WTC11 (cell line): ENCODE measurements around the gene FAM13A. TPM values are rescaled to one million over a fixed set of nuclear protein-coding genes. Genes with fewer than 3 reads are reported as not detected.

Experiments
- ATAC-seq: fragments of 200-7000 bp; cut with Tn5 transposase; 2 replicates; pipeline ENCODE4 v1.10.0; 2021; ENCODE audit warnings: mild to moderate bottlenecking, moderate library complexity
- CTCF ChIA-PET: fragments of 300-600 bp; sonication (Branson Sonifier 250); formaldehyde crosslinking; loops from one replicate; lab custom pipeline; 2021; ENCODE audit warnings: antibody characterized with exemption; lab: Charles Lee
- POLR2A ChIA-PET: fragments of 350-600 bp; sonication (Branson Sonifier 250); formaldehyde crosslinking; loops from one replicate; lab custom pipeline; 2021; ENCODE audit warnings: antibody characterized with exemption; lab: Charles Lee
- DNase-seq: peaks from one replicate; pipeline ENCODE4 v3.0.0; 2021; ENCODE audit warnings: low spot score
- H3K27ac Mint-ChIP-seq: 2 replicates; pipeline ENCODE4 v1.8.0; 2021; ENCODE audit warnings: mixed read lengths
- H3K27me3 Mint-ChIP-seq: 2 replicates; pipeline ENCODE4 v1.8.0; 2021; ENCODE audit warnings: low read depth, mild to moderate bottlenecking, moderate library complexity, mixed read lengths
- H3K36me3 Mint-ChIP-seq: 2 replicates; pipeline ENCODE4 v1.8.0; 2021; ENCODE audit warnings: mixed read lengths
- H3K4me1 Mint-ChIP-seq: 2 replicates; pipeline ENCODE4 v1.8.0; 2022; ENCODE audit warnings: mixed read lengths
- H3K4me3 Mint-ChIP-seq: 2 replicates; pipeline ENCODE4 v1.8.0; 2021; ENCODE audit warnings: mild to moderate bottlenecking, moderate library complexity, mixed read lengths
- H3K9me3 Mint-ChIP-seq: 2 replicates; pipeline ENCODE4 v1.8.0; 2021; ENCODE audit warnings: mixed read lengths
- GABPB1 ChIP-seq: sonication (generic); formaldehyde crosslinking; IDR thresholded peaks from 2 replicates; pipeline ENCODE4 v1.8.1; 2023; ENCODE audit warnings: mild to moderate bottlenecking, missing genetic modification reagents
- NR3C1 ChIP-seq: sonication (generic); formaldehyde crosslinking; conservative IDR thresholded peaks from 2 replicates; pipeline ENCODE4 v1.8.1; 2023; ENCODE audit warnings: low read depth, mild to moderate bottlenecking, missing genetic modification reagents
- RORB ChIP-seq: fragments of 250-450 bp; sonication (Bioruptor Pico); IDR thresholded peaks from 2 replicates; pipeline ENCODE4 v1.9.0; 2021; ENCODE audit warnings: mild to moderate bottlenecking
- TEAD1 ChIP-seq: sonication (generic); formaldehyde crosslinking; IDR thresholded peaks from 2 replicates; pipeline ENCODE4 v1.8.0; 2022; ENCODE audit warnings: mild to moderate bottlenecking, missing genetic modification reagents
- ZNF121 ChIP-seq: sonication (generic); formaldehyde crosslinking; IDR thresholded peaks from 2 replicates; pipeline ENCODE4 v1.8.0; 2023; ENCODE audit warnings: missing genetic modification reagents
- ZNF138 ChIP-seq: sonication (generic); formaldehyde crosslinking; conservative IDR thresholded peaks from 2 replicates; pipeline ENCODE4 v1.8.1; 2022; ENCODE audit warnings: mild to moderate bottlenecking, moderate library complexity, missing genetic modification reagents
- ZNF396 ChIP-seq: fragments of 250-450 bp; sonication (Bioruptor Pico); IDR thresholded peaks from 2 replicates; pipeline ENCODE4 v1.8.0; 2021; ENCODE audit warnings: mild to moderate bottlenecking, moderate library complexity, borderline replicate concordance
- total RNA-seq: library from RNA; stranded (reverse); gene quantifications from 3 replicates; pipeline ENCODE4 v1.2.3, GENCODE V29; 2021
- TF ChIP-seq, protein P1 (sequence below): sonication (generic); formaldehyde crosslinking; IDR thresholded peaks from 2 replicates; pipeline ENCODE4 v1.8.1; 2022; ENCODE audit warnings: mild to moderate bottlenecking, missing genetic modification reagents, moderate library complexity, borderline replicate concordance
- TF ChIP-seq, protein P2 (sequence below): sonication (generic); formaldehyde crosslinking; IDR thresholded peaks from 2 replicates; pipeline ENCODE4 v1.8.0; 2023; ENCODE audit warnings: mild to moderate bottlenecking, missing genetic modification reagents
- TF ChIP-seq, protein P3 (sequence below): sonication (generic); formaldehyde crosslinking; IDR thresholded peaks from 2 replicates; pipeline ENCODE4 v1.8.1; 2022; ENCODE audit warnings: low read depth, mild to moderate bottlenecking, moderate library complexity, missing genetic modification reagents, borderline replicate concordance
- TF ChIP-seq, protein P4 (sequence below): fragments of 250-450 bp; sonication (Bioruptor Pico); IDR thresholded peaks from 2 replicates; pipeline ENCODE4 v1.9.0; 2021; ENCODE audit warnings: mild to moderate bottlenecking
- TF ChIP-seq, protein P5 (sequence below): fragments of 250-450 bp; sonication (Bioruptor Pico); IDR thresholded peaks from 2 replicates; pipeline ENCODE4 v1.8.0; 2021; ENCODE audit warnings: mild to moderate bottlenecking
- TF ChIP-seq, protein P6 (sequence below): fragments of 250-450 bp; sonication (Bioruptor Pico); conservative IDR thresholded peaks from 2 replicates; pipeline ENCODE4 v1.9.0; 2021; ENCODE audit warnings: mild to moderate bottlenecking
- TF ChIP-seq, protein P7 (sequence below): fragments of 250-450 bp; sonication (Bioruptor Pico); IDR thresholded peaks from 2 replicates; pipeline ENCODE4 v1.9.0; 2021; ENCODE audit warnings: mild to moderate bottlenecking
- TF ChIP-seq, protein P8 (sequence below): sonication (generic); formaldehyde crosslinking; IDR thresholded peaks from 2 replicates; pipeline ENCODE4 v1.8.0; 2022; ENCODE audit warnings: missing genetic modification reagents

FAM13A gene
- total RNA-seq, 1 experiment from 2014 or later: 14.6 TPM

DNA sequence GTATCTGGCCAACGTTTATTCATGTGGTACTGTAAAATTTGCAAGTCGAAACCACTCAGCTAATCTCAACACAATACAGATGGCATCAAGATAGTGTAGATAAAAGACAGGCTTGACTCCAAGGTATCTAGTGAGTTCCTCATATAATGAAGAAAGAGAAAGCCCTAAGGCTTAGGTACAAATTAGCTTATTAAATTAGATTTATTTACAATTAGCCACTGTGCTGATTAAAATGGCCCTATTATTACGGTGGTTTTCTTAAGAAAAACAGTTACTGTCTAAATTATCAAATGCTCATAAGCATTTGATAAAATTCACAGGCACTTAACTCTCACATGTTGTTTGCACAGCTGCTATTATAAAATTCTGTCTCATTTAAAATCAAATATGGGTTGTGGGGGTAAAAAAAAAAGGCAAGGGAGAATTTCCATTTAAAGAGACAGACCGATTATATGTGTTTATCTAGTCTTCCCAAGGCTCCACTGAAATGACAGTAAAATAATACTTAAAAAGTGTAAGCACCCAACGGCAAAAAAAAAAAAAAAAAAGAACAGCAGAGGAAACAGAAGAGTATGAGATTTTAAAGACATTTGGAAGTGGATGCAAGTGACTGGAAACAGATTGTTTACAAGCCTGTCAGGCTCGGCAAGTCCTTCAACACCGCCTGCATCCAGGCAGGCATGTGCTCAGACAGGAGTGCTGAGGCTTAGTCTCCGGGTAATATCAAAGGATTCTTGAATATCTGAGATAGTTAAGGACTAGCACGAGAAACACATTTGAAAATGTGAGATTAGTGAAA, 55.1 kb downstream of the FAM13A start (continued):
- TF ChIP-seq, protein P1, sequence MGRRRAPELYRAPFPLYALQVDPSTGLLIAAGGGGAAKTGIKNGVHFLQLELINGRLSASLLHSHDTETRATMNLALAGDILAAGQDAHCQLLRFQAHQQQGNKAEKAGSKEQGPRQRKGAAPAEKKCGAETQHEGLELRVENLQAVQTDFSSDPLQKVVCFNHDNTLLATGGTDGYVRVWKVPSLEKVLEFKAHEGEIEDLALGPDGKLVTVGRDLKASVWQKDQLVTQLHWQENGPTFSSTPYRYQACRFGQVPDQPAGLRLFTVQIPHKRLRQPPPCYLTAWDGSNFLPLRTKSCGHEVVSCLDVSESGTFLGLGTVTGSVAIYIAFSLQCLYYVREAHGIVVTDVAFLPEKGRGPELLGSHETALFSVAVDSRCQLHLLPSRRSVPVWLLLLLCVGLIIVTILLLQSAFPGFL (CRISPR knock-in tag): no peak
- no peak for TF ChIP-seq TEAD1 (CRISPR knock-in tag)
- TF ChIP-seq NR3C1 (CRISPR knock-in tag): no peak
- TF ChIP-seq GABPB1: no peak

DNA sequence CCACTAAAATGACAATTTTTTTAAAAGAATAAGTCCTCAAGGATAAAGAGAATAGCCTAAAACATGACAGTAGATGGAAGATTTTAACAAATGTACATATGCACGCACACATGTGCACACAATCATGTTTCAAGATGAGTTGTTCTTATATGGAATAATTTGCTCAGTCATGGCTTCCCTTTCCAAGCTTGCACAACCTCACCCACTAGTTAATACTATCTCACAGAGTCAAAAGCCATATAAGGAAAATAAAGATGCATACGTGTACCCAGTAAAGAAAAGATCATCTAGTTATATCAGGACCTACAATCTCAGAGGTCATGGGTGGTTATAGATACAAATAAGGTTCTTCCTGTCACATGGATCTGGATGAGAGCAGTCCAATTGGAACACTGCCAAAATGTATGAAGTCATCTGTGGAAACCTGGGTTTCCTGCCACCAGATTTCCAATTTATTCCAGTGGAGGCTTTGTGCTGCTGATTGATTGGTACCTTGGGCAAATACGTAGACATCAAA, 56.1 kb downstream of the FAM13A start:
- H3K4me3 Mint-ChIP-seq: no peak overlapping the region
- TF ChIP-seq, protein P2, sequence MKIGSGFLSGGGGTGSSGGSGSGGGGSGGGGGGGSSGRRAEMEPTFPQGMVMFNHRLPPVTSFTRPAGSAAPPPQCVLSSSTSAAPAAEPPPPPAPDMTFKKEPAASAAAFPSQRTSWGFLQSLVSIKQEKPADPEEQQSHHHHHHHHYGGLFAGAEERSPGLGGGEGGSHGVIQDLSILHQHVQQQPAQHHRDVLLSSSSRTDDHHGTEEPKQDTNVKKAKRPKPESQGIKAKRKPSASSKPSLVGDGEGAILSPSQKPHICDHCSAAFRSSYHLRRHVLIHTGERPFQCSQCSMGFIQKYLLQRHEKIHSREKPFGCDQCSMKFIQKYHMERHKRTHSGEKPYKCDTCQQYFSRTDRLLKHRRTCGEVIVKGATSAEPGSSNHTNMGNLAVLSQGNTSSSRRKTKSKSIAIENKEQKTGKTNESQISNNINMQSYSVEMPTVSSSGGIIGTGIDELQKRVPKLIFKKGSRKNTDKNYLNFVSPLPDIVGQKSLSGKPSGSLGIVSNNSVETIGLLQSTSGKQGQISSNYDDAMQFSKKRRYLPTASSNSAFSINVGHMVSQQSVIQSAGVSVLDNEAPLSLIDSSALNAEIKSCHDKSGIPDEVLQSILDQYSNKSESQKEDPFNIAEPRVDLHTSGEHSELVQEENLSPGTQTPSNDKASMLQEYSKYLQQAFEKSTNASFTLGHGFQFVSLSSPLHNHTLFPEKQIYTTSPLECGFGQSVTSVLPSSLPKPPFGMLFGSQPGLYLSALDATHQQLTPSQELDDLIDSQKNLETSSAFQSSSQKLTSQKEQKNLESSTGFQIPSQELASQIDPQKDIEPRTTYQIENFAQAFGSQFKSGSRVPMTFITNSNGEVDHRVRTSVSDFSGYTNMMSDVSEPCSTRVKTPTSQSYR (CRISPR knock-in tag): no peak
- TF ChIP-seq RORB (CRISPR knock-in tag) (no peak), ZNF121 (CRISPR knock-in tag) (no peak)
- TF ChIP-seq, protein P3, sequence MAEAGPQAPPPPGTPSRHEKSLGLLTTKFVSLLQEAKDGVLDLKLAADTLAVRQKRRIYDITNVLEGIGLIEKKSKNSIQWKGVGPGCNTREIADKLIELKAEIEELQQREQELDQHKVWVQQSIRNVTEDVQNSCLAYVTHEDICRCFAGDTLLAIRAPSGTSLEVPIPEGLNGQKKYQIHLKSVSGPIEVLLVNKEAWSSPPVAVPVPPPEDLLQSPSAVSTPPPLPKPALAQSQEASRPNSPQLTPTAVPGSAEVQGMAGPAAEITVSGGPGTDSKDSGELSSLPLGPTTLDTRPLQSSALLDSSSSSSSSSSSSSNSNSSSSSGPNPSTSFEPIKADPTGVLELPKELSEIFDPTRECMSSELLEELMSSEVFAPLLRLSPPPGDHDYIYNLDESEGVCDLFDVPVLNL: no peak
- TF ChIP-seq, protein P4, sequence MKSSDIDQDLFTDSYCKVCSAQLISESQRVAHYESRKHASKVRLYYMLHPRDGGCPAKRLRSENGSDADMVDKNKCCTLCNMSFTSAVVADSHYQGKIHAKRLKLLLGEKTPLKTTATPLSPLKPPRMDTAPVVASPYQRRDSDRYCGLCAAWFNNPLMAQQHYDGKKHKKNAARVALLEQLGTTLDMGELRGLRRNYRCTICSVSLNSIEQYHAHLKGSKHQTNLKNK (CRISPR knock-in tag): no peak
- ChIA-PET CTCF (no interaction called here), POLR2A (no interaction called here)
- H3K27me3 Mint-ChIP-seq: no peaks in the 10 kb centered on the region
- H3K4me1 Mint-ChIP-seq: peaks cover 8% of the 10 kb centered on the region
- peaks cover 13% of the 10 kb centered on the region for H3K36me3 Mint-ChIP-seq
- ATAC-seq: no peak
- H3K9me3 Mint-ChIP-seq: peaks cover 11% of the 10 kb centered on the region
- no peak for DNase-seq
- no peak overlapping the region for H3K27ac Mint-ChIP-seq

DNA sequence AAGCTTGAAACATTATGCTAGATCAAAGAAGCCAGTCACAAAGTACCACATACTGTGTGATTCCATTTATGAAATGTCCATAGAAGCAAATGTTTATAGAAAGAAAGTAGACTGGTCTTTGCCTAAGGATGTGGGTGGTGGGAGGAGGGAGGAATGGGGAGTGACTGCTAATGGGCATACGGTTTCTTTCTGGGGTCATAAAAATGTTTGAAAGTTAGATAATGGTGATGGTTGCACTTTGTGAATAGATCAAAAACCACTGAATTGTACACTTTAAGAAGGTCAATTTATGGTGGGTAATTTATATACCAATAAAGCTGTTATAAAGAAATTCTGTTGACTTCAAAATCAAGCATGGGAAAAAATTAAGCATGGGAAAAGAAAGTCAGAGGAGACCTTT, 56.6 kb downstream of the FAM13A start:
- H3K36me3 Mint-ChIP-seq: peaks cover 7% of the 10 kb centered on the region
- ChIA-PET CTCF (no interaction called here), POLR2A (no interaction called here)
- H3K27ac Mint-ChIP-seq: no peak overlapping the region
- H3K27me3 Mint-ChIP-seq: no peaks in the 10 kb centered on the region
- H3K9me3 Mint-ChIP-seq: peaks cover 6% of the 10 kb centered on the region
- peaks cover 8% of the 10 kb centered on the region for H3K4me1 Mint-ChIP-seq
- H3K4me3 Mint-ChIP-seq: no peak overlapping the region
- ATAC-seq (no peak), DNase-seq (no peak)
- TF ChIP-seq, protein P5, sequence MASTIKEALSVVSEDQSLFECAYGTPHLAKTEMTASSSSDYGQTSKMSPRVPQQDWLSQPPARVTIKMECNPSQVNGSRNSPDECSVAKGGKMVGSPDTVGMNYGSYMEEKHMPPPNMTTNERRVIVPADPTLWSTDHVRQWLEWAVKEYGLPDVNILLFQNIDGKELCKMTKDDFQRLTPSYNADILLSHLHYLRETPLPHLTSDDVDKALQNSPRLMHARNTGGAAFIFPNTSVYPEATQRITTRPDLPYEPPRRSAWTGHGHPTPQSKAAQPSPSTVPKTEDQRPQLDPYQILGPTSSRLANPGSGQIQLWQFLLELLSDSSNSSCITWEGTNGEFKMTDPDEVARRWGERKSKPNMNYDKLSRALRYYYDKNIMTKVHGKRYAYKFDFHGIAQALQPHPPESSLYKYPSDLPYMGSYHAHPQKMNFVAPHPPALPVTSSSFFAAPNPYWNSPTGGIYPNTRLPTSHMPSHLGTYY (CRISPR knock-in tag): no peak
- TF ChIP-seq, protein P6, sequence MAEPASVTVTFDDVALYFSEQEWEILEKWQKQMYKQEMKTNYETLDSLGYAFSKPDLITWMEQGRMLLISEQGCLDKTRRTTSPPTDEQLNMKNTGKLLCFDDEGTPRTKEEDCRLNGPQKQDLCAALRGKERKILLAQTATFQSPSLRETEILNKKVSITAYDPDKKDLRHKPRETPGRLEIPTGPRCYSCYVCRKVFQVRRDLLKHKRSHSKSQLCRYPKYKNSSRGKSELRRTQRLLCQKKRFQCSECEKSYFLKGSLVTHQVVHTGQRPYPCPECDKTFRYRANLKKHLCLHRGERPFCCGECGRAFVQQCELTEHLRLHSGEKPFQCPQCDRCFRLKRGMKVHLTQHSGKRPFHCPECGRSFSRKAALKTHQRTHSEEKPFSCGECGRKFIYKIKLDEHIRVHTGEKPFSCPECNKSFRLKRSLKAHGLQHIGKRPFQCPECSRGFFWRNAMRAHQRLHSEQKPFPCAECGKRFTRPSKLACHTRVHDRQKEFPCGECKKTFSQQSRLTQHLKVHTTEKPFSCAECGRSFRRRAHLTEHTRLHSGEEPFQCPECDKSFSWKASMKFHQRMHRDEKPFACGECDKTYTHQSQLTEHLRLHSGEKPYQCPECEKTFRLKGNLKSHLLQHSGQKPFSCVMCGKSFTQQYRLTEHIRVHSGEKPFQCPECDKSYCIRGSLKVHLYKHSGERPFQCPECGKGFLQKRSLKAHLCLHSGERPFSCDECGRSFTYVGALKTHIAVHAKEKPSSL: no peak
- TF ChIP-seq ZNF138 (CRISPR knock-in tag) (no peak), ZNF396 (CRISPR knock-in tag) (no peak)
- TF ChIP-seq, protein P7, sequence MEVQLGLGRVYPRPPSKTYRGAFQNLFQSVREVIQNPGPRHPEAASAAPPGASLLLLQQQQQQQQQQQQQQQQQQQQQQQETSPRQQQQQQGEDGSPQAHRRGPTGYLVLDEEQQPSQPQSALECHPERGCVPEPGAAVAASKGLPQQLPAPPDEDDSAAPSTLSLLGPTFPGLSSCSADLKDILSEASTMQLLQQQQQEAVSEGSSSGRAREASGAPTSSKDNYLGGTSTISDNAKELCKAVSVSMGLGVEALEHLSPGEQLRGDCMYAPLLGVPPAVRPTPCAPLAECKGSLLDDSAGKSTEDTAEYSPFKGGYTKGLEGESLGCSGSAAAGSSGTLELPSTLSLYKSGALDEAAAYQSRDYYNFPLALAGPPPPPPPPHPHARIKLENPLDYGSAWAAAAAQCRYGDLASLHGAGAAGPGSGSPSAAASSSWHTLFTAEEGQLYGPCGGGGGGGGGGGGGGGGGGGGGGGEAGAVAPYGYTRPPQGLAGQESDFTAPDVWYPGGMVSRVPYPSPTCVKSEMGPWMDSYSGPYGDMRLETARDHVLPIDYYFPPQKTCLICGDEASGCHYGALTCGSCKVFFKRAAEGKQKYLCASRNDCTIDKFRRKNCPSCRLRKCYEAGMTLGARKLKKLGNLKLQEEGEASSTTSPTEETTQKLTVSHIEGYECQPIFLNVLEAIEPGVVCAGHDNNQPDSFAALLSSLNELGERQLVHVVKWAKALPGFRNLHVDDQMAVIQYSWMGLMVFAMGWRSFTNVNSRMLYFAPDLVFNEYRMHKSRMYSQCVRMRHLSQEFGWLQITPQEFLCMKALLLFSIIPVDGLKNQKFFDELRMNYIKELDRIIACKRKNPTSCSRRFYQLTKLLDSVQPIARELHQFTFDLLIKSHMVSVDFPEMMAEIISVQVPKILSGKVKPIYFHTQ: no peak
- TF ChIP-seq, protein P8, sequence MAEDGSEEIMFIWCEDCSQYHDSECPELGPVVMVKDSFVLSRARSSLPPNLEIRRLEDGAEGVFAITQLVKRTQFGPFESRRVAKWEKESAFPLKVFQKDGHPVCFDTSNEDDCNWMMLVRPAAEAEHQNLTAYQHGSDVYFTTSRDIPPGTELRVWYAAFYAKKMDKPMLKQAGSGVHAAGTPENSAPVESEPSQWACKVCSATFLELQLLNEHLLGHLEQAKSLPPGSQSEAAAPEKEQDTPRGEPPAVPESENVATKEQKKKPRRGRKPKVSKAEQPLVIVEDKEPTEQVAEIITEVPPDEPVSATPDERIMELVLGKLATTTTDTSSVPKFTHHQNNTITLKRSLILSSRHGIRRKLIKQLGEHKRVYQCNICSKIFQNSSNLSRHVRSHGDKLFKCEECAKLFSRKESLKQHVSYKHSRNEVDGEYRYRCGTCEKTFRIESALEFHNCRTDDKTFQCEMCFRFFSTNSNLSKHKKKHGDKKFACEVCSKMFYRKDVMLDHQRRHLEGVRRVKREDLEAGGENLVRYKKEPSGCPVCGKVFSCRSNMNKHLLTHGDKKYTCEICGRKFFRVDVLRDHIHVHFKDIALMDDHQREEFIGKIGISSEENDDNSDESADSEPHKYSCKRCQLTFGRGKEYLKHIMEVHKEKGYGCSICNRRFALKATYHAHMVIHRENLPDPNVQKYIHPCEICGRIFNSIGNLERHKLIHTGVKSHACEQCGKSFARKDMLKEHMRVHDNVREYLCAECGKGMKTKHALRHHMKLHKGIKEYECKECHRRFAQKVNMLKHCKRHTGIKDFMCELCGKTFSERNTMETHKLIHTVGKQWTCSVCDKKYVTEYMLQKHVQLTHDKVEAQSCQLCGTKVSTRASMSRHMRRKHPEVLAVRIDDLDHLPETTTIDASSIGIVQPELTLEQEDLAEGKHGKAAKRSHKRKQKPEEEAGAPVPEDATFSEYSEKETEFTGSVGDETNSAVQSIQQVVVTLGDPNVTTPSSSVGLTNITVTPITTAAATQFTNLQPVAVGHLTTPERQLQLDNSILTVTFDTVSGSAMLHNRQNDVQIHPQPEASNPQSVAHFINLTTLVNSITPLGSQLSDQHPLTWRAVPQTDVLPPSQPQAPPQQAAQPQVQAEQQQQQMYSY (CRISPR knock-in tag): no peak
